Fibroblast of lung (primary cell): Measurements from ENCODE around the gene PRUNE2.

Experiments
- CTCF ChIP-seq, 2 donors: IDR thresholded peaks in 1 of 2; conservative IDR thresholded peaks in 1 of 2; 1 replicate in 1 of 2; 2 replicates in 1 of 2; pipeline ENCODE4 v1.5.1; 2011 to 2012; ENCODE audit warnings: low read length in 2 of 2, control low read depth in 1 of 2, inconsistent platforms in 1 of 2, low read depth in 1 of 2, mild to moderate bottlenecking in 1 of 2
- EZH2 ChIP-seq: IDR thresholded peaks from 2 replicates; pipeline ENCODE4 v1.5.1; 2012; ENCODE audit warnings: low read length, control low read depth, mild to moderate bottlenecking; ENCODE audit errors: missing control alignments

GRCh38 chr9:76944011-76944410 lies 38.1 kb upstream of the PRUNE2 start:
- TF ChIP-seq EZH2 (no peak), CTCF (conservative IDR thresholded peaks at IDR 0.05 in 1 of 2, IDR thresholded peaks at IDR 0.05 in 1 of 2; ENCODE audit: low read depth in 1 of 2, low read length in 2 of 2) (no peak)
